Measurements from ENCODE around the gene CALHM1.

DNA sequence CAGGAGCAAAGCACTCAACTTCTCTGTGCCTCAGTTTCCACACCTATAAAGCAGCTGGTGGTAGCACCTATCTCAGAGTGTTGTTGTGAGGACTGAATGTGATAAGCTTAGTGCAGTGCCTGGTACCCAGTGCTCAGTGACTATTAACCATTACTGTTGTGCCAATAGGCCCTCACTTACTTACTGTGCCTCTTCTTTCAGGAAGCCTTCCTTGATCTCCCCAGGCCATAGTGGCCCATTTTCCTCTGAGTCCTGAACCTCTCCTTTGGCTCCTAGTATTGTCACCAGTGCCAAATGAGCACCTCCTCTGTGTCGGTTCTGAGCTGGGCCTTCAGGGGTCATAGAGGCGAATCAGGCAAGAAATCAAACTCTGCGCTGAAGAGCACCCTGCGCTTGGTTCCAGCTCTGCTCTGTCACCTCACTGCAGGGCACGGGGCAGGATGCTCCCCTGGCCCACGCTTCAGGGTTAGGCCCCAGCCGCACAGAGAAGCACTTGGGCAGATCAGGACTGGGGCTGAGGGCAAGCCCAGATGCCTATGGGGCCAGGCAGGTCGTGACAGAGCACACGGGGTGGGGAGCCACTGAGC, 2.5 kb downstream of the CALHM1 start:
- TF ChIP-seq POLR2A (IDR thresholded peaks at IDR 0.05) = no peak
- TF ChIP-seq, protein P1, sequence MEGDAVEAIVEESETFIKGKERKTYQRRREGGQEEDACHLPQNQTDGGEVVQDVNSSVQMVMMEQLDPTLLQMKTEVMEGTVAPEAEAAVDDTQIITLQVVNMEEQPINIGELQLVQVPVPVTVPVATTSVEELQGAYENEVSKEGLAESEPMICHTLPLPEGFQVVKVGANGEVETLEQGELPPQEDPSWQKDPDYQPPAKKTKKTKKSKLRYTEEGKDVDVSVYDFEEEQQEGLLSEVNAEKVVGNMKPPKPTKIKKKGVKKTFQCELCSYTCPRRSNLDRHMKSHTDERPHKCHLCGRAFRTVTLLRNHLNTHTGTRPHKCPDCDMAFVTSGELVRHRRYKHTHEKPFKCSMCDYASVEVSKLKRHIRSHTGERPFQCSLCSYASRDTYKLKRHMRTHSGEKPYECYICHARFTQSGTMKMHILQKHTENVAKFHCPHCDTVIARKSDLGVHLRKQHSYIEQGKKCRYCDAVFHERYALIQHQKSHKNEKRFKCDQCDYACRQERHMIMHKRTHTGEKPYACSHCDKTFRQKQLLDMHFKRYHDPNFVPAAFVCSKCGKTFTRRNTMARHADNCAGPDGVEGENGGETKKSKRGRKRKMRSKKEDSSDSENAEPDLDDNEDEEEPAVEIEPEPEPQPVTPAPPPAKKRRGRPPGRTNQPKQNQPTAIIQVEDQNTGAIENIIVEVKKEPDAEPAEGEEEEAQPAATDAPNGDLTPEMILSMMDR (IDR thresholded peaks at IDR 0.05) = no peak

Measured in thyroid gland (tissue), 4 donors.